Stimulated activated CD8-positive, alpha-beta memory T cell treated with anti-CD3 and anti-CD28 coated beads, Interleukin-4, amount 100 ng/mL, for 24 hours (primary cell): ENCODE results near the gene IWS1.
"Not testable (repeated sequence)": the region's sequence is repeated elsewhere in the genome, so short reads cannot be mapped to it uniquely, and the experiment has no call there.

Experiments
- DNase-seq: peaks from one replicate; pipeline ENCODE4 v3.0.0-alpha.2; 2020; ENCODE audit warnings: low read depth

IWS1 gene

GRCh38 chr2:127560931-127561280 lies 34.6 kb upstream of the IWS1 start:
- DNase-seq, result no peak

GRCh38 chr2:127560201-127560930 lies 34.1 kb upstream of the IWS1 start:
- DNase-seq, result no peak

- DNase-seq, result no peak
Measured at GRCh38 chr2:127559454-127559853, 33.2 kb upstream of the IWS1 start.

- DNase-seq, result no peak
Measured at GRCh38 chr2:127558911-127559310, 32.6 kb upstream of the IWS1 start.

- DNase-seq, result no peak
Measured at GRCh38 chr2:127552846-127553245, 26.6 kb upstream of the IWS1 start.

GRCh38 chr2:127552336-127552735 lies 26.0 kb upstream of the IWS1 start:
- no peak for DNase-seq

- DNase-seq, result no peak
Measured at GRCh38 chr2:127551221-127551930, 25.1 kb upstream of the IWS1 start.

- no peak for DNase-seq
Measured at GRCh38 chr2:127546797-127547196, 20.5 kb upstream of the IWS1 start.

GRCh38 chr2:127545796-127546195 lies 19.5 kb upstream of the IWS1 start:
- no peak for DNase-seq

GRCh38 chr2:127545189-127545588 lies 18.9 kb upstream of the IWS1 start:
- no peak for DNase-seq

- DNase-seq, result not testable (repeated sequence)
Measured at GRCh38 chr2:127543013-127543501, 16.8 kb upstream of the IWS1 start.

GRCh38 chr2:127542231-127542630 lies 15.9 kb upstream of the IWS1 start:
- no peak for DNase-seq

- DNase-seq, result no peak
Measured at GRCh38 chr2:127541809-127542208, 15.5 kb upstream of the IWS1 start.

GRCh38 chr2:127537644-127538043 lies 11.4 kb upstream of the IWS1 start:
- DNase-seq, result no peak

- DNase-seq, result no peak
Measured at GRCh38 chr2:127536707-127537541, 10.6 kb upstream of the IWS1 start.

- DNase-seq, result no peak
Measured at GRCh38 chr2:127535918-127536317, 9.6 kb upstream of the IWS1 start.

- DNase-seq, result no peak
Measured at GRCh38 chr2:127535422-127535901, 9.2 kb upstream of the IWS1 start, which contains the start of gene MYO7B. TSS of gene MYO7B (plus strand) at chr2:127535683. CDS start at chr2:127559723, 24,040 bp downstream.

GRCh38 chr2:127532296-127532695 lies 6.0 kb upstream of the IWS1 start:
- DNase-seq, result no peak

- DNase-seq, result no peak
Measured at GRCh38 chr2:127531221-127531648, 4.9 kb upstream of the IWS1 start.

GRCh38 chr2:127530245-127531140 lies 4.2 kb upstream of the IWS1 start:
- DNase-seq, result no peak

GRCh38 chr2:127529416-127529815 lies 3.1 kb upstream of the IWS1 start:
- not testable (repeated sequence) for DNase-seq
